Kidney epithelial cell (primary cell): ENCODE results near the gene KIF5A. TPM values are rescaled to one million over a fixed set of nuclear protein-coding genes. Genes with fewer than 3 reads are reported as not detected.

Experiments
- DNase-seq: peaks from one replicate; pipeline ENCODE4 v3.0.0-alpha.2; 2010; ENCODE audit warnings: low read depth
- H3K27me3 ChIP-seq: 2 replicates; pipeline ENCODE4 v1.6.0; 2011; ENCODE audit warnings: low read length; ENCODE audit not compliant: control insufficient read depth, insufficient read depth
- H3K36me3 ChIP-seq: 2 replicates; pipeline ENCODE4 v1.5.1; 2011; ENCODE audit warnings: low read length; ENCODE audit not compliant: control insufficient read depth, insufficient read depth
- H3K4me3 ChIP-seq: 2 replicates; pipeline ENCODE4 v1.5.1; 2011; ENCODE audit warnings: low read depth, mild to moderate bottlenecking, control low read depth, low read length
- total RNA-seq: library from RNA; depleted of rRNA; stranded (reverse); fragments of >200 nt; gene quantifications from 2 replicates; pipeline ENCODE4 v1.2.3, GENCODE V29; 2015
- TF ChIP-seq, protein P1 (sequence below): IDR thresholded peaks from 2 replicates; pipeline ENCODE4 v1.5.1; 2011; ENCODE audit warnings: mild to moderate bottlenecking, moderate library complexity, low read length, control low read depth, inconsistent platforms; ENCODE audit not compliant: insufficient read depth, poor library complexity, severe bottlenecking

The KIF5A gene
- total RNA-seq, 1 donor from 2014 or later = 1.9 TPM

DNA sequence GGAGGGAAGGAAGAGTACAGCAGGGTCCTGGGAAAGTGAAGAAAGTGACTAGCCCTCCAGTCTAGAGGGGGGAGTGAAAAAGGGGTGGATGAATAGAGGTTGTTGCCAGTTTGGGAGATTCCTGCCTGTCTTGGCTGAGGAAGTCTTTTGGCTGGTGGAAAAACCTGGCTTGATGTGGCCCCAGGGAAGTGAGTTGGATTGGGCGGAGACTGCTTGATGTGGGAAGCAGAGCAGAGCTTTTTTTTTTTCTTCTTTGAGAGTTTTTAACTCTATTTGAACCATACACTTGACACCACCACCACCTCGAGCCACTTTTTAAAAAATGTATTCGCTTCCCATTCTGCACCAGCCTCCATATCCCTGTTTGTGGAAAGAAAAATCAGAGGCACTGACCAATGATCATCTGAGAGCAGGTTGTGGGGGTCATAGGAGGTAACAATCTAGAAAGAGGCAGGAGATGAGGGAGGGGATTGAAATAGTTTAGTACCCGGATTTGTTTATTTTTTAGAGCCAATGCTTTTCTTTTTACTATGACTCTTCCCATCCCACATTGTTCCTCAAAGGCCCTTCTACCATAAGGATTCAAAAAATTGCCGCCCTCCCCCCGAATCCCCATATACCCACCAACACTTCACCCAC is 54.1 kb downstream of the KIF5A start:
- TF ChIP-seq, protein P1, sequence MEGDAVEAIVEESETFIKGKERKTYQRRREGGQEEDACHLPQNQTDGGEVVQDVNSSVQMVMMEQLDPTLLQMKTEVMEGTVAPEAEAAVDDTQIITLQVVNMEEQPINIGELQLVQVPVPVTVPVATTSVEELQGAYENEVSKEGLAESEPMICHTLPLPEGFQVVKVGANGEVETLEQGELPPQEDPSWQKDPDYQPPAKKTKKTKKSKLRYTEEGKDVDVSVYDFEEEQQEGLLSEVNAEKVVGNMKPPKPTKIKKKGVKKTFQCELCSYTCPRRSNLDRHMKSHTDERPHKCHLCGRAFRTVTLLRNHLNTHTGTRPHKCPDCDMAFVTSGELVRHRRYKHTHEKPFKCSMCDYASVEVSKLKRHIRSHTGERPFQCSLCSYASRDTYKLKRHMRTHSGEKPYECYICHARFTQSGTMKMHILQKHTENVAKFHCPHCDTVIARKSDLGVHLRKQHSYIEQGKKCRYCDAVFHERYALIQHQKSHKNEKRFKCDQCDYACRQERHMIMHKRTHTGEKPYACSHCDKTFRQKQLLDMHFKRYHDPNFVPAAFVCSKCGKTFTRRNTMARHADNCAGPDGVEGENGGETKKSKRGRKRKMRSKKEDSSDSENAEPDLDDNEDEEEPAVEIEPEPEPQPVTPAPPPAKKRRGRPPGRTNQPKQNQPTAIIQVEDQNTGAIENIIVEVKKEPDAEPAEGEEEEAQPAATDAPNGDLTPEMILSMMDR = no peak
- Histone ChIP-seq H3K4me3 (peak overlapping the region; percentile 66), H3K27me3 (no peaks in the 10 kb centered on the region), H3K36me3 (no peaks in the 10 kb centered on the region)
- DNase-seq = no peak

DNA sequence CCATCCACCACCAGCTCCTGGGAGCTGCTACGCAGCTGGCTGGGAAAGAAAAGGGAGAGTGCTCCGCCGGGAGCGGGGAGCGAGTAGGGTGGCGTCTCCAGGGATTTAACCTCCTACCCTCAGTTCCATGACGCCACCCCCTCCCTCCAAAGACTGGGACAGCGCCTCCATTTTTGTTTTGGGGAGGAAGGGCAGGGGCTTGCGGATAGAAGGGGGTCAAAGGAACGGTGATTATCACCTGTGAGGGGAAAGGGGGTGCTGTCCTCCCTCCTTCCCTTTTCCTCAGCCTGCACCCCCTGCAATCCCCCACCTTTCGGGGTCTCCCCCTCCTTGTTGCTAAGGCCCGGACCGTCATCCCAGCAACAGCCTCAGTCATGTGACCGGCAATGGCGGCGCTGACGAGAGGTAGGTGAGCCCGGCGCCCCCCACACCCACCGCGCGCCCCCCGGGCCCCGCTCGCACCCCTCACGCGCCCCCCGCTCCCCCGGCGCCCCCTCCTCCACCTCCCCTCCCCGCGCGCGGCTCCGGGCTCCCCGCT is 54.7 kb downstream of the KIF5A start, which contains the start of gene DTX3:
Gene DTX3 (plus strand): TSS at position 371 of the 538 bp plus-strand sequence. CDS start 1,694 bp downstream, outside the sequence.
- no peak for DNase-seq
- TF ChIP-seq, protein P1 = no peak
- Histone ChIP-seq H3K27me3 (no peaks in the 10 kb centered on the region), H3K4me3 (peak within 1 kb of the TSS; percentile 66), H3K36me3 (no peaks in the 10 kb centered on the region)

DNA sequence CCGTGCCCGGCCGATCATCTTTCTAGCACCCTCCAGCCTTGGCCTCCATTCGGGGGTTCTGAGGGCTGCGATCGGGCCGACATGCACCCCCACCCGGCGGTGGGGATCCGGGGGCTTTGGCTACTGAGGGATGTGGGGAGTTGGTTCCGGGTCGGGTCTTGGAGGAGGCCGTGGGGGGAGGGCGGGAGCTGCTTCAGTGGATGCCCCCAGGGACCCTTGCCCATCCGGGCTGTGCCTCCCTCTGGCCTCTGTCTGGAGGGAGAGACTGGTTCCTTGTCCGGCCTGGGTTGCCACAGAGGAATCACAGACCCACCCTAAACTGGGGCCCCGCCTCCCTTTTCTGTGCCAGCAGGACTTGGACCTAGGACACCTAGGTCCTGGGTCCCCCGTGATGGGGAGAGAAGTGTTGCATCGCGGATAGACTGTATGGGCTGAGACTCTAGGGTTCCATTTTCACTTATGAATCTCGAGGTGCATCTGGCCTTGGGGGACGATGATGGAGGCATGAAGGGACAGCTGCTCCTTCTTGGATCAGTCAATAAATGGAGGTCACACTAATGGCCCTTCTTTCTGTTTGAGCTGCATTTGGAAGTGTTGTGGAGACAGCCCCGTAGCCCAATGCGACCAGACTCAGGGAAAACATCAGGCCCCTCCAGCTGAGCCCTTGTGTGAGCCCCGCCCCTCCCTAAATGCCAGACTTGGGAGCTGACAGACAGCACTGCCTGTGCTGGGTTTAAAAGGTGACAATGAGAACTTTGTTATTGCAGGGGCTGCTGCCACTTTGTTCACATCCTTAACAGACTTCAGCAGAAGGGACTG is 55.4 kb downstream of the KIF5A start:
- DNase-seq = no peak
- TF ChIP-seq, protein P1 = no peak
- Histone ChIP-seq H3K4me3 (peak overlapping the region; percentile 66), H3K36me3 (no peaks in the 10 kb centered on the region), H3K27me3 (no peaks in the 10 kb centered on the region)

DNA sequence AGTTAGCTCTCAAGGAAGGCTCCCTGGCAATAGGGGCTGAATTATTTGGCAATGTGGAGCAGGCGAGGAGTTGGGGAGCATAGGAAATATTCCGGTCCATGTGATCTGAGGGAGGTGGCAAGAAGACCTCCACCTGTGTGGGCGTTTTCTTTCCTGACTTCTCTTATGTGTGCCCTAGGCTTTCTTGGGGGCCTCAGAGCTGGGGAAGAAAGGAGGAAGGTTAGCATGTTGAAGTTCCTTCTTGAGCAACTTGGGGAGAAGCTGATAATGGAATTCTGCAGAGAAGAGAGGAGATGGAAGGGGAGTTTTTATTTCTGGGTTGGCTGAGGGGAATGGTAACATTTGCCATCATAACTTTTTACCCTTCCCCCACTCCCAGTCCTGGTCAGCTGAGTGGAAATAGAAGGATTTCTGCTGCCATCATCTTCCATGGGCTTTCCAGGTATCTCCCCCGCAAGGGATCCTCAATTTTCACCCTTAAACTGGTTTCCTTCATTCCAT is 56.0 kb downstream of the KIF5A start:
- H3K36me3 ChIP-seq = no peaks in the 10 kb centered on the region
- no peak for DNase-seq
- TF ChIP-seq, protein P1 = no peak
- peaks cover 6% of the 10 kb centered on the region for H3K27me3 ChIP-seq
- no peak overlapping the region for H3K4me3 ChIP-seq

DNA sequence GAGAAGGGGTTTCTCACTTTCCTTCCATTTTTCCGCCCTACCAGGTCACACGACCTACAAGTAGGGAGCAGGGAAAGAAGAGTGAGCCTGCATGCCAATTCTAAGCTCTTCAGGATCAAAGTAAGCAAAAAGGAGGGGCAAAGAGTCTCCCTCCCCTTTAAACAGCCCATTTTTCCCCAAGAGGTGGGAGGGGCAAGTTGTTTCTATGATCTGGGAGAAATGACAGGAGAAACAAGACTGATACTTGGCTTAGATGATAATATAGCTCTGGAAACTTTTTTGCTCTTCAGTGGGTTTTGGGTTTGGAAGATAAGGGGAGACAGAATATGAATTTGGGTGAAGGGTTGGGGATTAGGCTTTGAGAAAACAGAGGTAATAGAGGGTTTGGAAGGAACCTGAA is 56.6 kb downstream of the KIF5A start:
- Histone ChIP-seq H3K4me3 (no peak overlapping the region), H3K36me3 (no peaks in the 10 kb centered on the region), H3K27me3 (peaks cover 12% of the 10 kb centered on the region)
- TF ChIP-seq, protein P1 = no peak
- no peak for DNase-seq
